Panc1 (cell line): ENCODE results near the gene OSBPL1A. TPM values are rescaled to one million over a fixed set of nuclear protein-coding genes. Genes with fewer than 3 reads are reported as not detected.
"Not testable (repeated sequence)": the region's sequence is repeated elsewhere in the genome, so short reads cannot be mapped to it uniquely, and the experiment has no call there.

Experiments
- ATAC-seq: fragments of 200-7000 bp; cut with Tn5 transposase; 2 replicates; pipeline ENCODE4 v1.9.1; 2020; ENCODE audit warnings: mild to moderate bottlenecking, moderate library complexity
- BruUV-seq: library from RNA; stranded (reverse); fragments of 400-500 nt; replicated peaks from 2 replicates; lab custom pipeline; 2021; lab: Mats Ljungman, UMichigan
- CTCF ChIA-PET: fragments of 300-600 bp; sonication (Branson Sonifier 250); formaldehyde crosslinking; loops from one replicate; lab custom pipeline; 2022; ENCODE audit warnings: antibody characterized with exemption; lab: Charles Lee
- POLR2A ChIA-PET: fragments of 300-600 bp; sonication (Branson Sonifier 250); formaldehyde crosslinking; loops from one replicate; lab custom pipeline; 2022; ENCODE audit warnings: antibody characterized with exemption; lab: Charles Lee
- DNase-seq: peaks from one replicate; pipeline ENCODE4 v3.0.0-alpha.2; 2010; ENCODE audit warnings: low read depth, low spot score
- H3K27ac ChIP-seq: 2 replicates; pipeline ENCODE4 v1.5.1; 2011; ENCODE audit warnings: mild to moderate bottlenecking, low read length, inconsistent platforms
- H3K27me3 ChIP-seq: fragments of 200-500 bp; sonication (Bioruptor generic); 2 replicates; pipeline ENCODE4 v1.6.0; 2014; ENCODE audit warnings: low read length, inconsistent platforms; ENCODE audit not compliant: control insufficient read depth, insufficient read depth
- H3K36me3 ChIP-seq: fragments of 200-500 bp; sonication (Bioruptor generic); 2 replicates; pipeline ENCODE4 v1.5.1; 2014; ENCODE audit warnings: inconsistent platforms, mild to moderate bottlenecking, low read length, moderate library complexity; ENCODE audit not compliant: control insufficient read depth, insufficient read depth
- H3K4me1 ChIP-seq: 2 replicates; pipeline ENCODE4 v1.5.1; 2011; ENCODE audit warnings: inconsistent platforms, mild to moderate bottlenecking, low read length, moderate library complexity; ENCODE audit not compliant: control insufficient read depth, insufficient read depth
- H3K4me3 ChIP-seq, 2 experiments: 2 replicates each; pipeline ENCODE4 v1.5.1; 2011 to 2012; ENCODE audit warnings: low read depth in 2 of 2, low read length in 2 of 2, mild to moderate bottlenecking in 2 of 2, inconsistent platforms in 1 of 2, moderate library complexity in 1 of 2
- H3K9me3 ChIP-seq: fragments of 200-500 bp; sonication (Bioruptor generic); 2 replicates; pipeline ENCODE4 v1.5.1; 2014; ENCODE audit warnings: low read depth, mild to moderate bottlenecking, inconsistent platforms, low read length, moderate library complexity; ENCODE audit not compliant: control insufficient read depth, insufficient read depth
- CTCF ChIP-seq: fragments of 450-650 bp; IDR thresholded peaks from 2 replicates; pipeline ENCODE4 v1.5.1; 2017; ENCODE audit warnings: mild to moderate bottlenecking
- POLR2AphosphoS5 ChIP-seq: IDR thresholded peaks from 2 replicates; pipeline ENCODE4 v1.6.1; 2012; ENCODE audit warnings: mild to moderate bottlenecking, low read depth, low read length, moderate library complexity
- SIN3A ChIP-seq: IDR thresholded peaks from 2 replicates; pipeline ENCODE4 v1.6.1; 2012; ENCODE audit warnings: low read depth, mild to moderate bottlenecking, low read length, moderate library complexity, borderline replicate concordance; ENCODE audit not compliant: insufficient read depth
- TCF7L2 ChIP-seq: IDR thresholded peaks from 2 replicates; pipeline ENCODE4 v1.6.1; 2011; ENCODE audit warnings: mild to moderate bottlenecking, low read depth, low read length, inconsistent platforms
- in situ Hi-C: cut with HindIII; loops from 2 replicates; pipeline ENCODE4 v1.10.0; 2016; ENCODE audit warnings: low sequenced_read_pairs, low pct_unique_long_range_greater_than_20kb
- intact Hi-C: fragments of 100-400 bp; cut with micrococcal nuclease; formaldehyde crosslinking; loops from one replicate; pipeline ENCODE4 v1.10.0; 2022; ENCODE audit not compliant: unreplicated experiment
- total RNA-seq: library from RNA; stranded (reverse); gene quantifications from one replicate; pipeline ENCODE4 v1.2.1, GENCODE V29; 2021; ENCODE audit not compliant: unreplicated experiment
- TF ChIP-seq, protein P1 (sequence below), 2 experiments: IDR thresholded peaks; 2 replicates each; pipeline ENCODE4 v1.6.1; 2011 to 2012; ENCODE audit warnings: low read depth in 2 of 2, control low read depth in 1 of 2, low read length in 1 of 2, mild to moderate bottlenecking in 1 of 2, moderate library complexity in 1 of 2; ENCODE audit not compliant: insufficient read depth in 1 of 2

OSBPL1A gene
- total RNA-seq, 1 experiment from 2014 or later = 50.5 TPM

DNA sequence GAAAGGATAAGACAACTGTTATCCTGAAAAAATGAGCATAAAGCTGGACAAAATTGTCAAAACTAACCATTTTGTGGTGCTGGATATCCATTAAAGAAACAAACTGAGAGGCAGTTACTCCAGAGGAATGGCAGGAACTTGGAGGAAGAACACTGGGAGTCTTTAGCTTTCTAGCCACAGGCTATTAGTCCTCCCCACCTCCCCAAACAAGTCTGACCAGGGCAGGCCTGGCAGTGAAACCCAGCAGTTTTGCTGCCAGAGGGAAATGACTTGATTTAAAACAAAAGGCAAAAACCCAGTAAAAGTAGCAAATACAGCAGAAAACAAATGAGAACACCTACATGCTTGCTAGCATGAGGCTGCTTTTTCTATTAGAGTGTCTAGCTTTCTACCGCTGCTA lies 34.9 kb downstream of the OSBPL1A start:
- no peak overlapping the region for H3K27ac ChIP-seq
- no peak overlapping the region for H3K4me3 ChIP-seq
- POLR2A ChIA-PET = no interaction called here
- intact Hi-C loops = loop anchor here (10.0 kb wide), 1 partner anchor 102 kb away; the partner anchor contains the start of gene HRH4
- H3K4me1 ChIP-seq = no peaks in the 10 kb centered on the region
- DNase-seq (no peak), ATAC-seq (no peak)
- H3K36me3 ChIP-seq = no peaks in the 10 kb centered on the region
- in situ Hi-C loops = no loop called here
- H3K27me3 ChIP-seq = no peaks in the 10 kb centered on the region
- CTCF ChIA-PET = interaction anchor here (0.5 to 1.5 kb wide), 2 partner anchors 99 to 126 kb away, joined by 3 to 6 read pairs; no protein-coding TSS in a partner anchor
- H3K9me3 ChIP-seq = no peaks in the 10 kb centered on the region
- TF ChIP-seq CTCF (no peak), SIN3A (no peak), POLR2AphosphoS5 (no peak), TCF7L2 (no peak)
- TF ChIP-seq, protein P1, sequence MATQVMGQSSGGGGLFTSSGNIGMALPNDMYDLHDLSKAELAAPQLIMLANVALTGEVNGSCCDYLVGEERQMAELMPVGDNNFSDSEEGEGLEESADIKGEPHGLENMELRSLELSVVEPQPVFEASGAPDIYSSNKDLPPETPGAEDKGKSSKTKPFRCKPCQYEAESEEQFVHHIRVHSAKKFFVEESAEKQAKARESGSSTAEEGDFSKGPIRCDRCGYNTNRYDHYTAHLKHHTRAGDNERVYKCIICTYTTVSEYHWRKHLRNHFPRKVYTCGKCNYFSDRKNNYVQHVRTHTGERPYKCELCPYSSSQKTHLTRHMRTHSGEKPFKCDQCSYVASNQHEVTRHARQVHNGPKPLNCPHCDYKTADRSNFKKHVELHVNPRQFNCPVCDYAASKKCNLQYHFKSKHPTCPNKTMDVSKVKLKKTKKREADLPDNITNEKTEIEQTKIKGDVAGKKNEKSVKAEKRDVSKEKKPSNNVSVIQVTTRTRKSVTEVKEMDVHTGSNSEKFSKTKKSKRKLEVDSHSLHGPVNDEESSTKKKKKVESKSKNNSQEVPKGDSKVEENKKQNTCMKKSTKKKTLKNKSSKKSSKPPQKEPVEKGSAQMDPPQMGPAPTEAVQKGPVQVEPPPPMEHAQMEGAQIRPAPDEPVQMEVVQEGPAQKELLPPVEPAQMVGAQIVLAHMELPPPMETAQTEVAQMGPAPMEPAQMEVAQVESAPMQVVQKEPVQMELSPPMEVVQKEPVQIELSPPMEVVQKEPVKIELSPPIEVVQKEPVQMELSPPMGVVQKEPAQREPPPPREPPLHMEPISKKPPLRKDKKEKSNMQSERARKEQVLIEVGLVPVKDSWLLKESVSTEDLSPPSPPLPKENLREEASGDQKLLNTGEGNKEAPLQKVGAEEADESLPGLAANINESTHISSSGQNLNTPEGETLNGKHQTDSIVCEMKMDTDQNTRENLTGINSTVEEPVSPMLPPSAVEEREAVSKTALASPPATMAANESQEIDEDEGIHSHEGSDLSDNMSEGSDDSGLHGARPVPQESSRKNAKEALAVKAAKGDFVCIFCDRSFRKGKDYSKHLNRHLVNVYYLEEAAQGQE (IDR thresholded peaks at IDR 0.05; ENCODE audit: insufficient read depth in 1 of 2, low read depth in 2 of 2, low read length in 1 of 2) = no peak
- BruUV-seq = no TSS peak

GRCh38 chr18:24359787-24360530 lies 37.7 kb downstream of the OSBPL1A start:
- H3K4me1 ChIP-seq, H3K4me3 ChIP-seq, H3K27ac ChIP-seq, H3K27me3 ChIP-seq, in situ Hi-C loops, H3K9me3 ChIP-seq, BruUV-seq, H3K36me3 ChIP-seq: not testable (repeated sequence)
- ChIA-PET CTCF (interaction anchor here (0.5 to 2.0 kb wide), 7 partner anchors 68 to 608 kb away, joined by 3 to 13 read pairs (median 3); no protein-coding TSS in a partner anchor), POLR2A (interaction anchor here (0.6 kb wide), 1 partner anchor 54 kb away, joined by 11 read pairs; no protein-coding TSS in a partner anchor)
- TF ChIP-seq CTCF = peak; percentile 80
- DNase-seq (peak; percentile 4), ATAC-seq (peak; percentile 78)
- intact Hi-C loops = loop anchor here (5.0 to 10.0 kb wide), 2 partner anchors 105 to 183 kb away; partner anchors contain the start of gene HRH4
